GM19238 (cell line): Measurements from ENCODE around the gene STEAP4.
"Not testable (repeated sequence)": the region's sequence is repeated elsewhere in the genome, so short reads cannot be mapped to it uniquely, and the experiment has no call there.

Source experiments
- DNase-seq: peaks from one replicate; pipeline ENCODE4 v3.0.0; 2011; ENCODE audit warnings: low spot score; ENCODE audit not compliant: insufficient read length

STEAP4 gene

DNA sequence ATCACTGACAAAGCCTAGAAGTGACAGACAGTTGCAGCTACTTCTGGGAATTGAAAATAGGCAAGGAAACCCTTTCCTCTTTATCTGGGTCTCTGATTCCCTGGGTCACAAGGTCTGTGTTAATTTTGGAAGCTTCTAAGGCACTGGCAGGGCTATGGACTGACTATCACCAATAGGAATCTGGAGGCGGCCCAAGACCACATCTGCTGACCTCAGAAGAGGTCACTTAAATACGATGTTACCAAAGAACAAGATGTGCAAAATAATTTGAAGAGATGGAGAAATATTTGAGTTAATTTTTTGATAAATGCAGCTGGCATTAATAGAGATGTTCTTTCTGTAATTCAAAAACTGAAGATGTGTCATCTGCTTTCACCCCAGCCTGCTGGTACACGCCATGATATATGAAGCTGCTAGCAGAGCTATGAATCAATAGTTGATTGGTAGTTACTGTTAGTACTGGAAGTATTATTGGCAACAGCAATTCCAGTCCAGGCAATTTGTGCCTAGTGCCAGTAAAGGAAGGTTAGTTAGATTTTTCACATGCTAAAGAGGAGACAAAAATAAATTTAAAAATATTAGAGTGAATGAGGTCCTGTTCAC lies 5.5 kb upstream of the STEAP4 start:
- no peak for DNase-seq

DNA sequence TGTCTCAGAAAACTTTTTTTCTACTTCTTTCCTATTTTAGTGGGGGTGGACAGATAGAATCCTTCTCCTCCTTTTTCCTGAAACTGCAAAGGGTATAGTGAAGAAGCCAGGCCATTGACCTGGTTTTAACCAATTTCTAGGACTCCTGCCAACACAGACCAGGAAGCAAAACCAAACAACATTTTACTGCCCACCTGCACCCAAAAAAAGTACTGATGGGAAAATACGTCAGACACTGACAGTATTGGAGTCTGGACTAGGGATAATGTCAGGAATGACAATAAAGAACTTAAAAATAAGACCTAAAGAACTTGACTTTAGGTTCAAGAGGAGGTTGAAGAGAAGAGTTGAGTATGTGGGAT lies 5.0 kb upstream of the STEAP4 start:
- DNase-seq, result no peak

- DNase-seq, result no peak
Measured at GRCh38 chr7:88310956-88311674, 4.4 kb upstream of the STEAP4 start.

DNA sequence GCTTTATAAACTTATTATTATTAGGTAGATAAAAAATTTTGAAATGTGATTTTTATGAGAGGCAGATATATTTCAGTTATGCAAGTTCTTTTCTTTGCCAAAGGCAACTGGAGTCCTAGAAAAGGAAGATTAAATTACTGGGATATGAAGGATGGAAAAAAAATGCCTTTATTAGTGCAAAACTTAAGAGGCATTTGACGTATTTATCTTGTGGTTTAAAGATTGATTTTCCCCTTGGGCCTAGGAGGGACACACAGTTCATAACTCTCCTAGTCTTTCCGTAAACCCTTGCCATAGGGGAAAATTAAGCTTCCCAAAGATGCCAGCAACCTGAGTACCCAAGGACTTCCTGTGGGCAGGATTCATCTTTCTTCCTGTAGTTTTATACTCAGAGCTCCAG lies 3.1 kb upstream of the STEAP4 start:
- DNase-seq, result no peak

DNA sequence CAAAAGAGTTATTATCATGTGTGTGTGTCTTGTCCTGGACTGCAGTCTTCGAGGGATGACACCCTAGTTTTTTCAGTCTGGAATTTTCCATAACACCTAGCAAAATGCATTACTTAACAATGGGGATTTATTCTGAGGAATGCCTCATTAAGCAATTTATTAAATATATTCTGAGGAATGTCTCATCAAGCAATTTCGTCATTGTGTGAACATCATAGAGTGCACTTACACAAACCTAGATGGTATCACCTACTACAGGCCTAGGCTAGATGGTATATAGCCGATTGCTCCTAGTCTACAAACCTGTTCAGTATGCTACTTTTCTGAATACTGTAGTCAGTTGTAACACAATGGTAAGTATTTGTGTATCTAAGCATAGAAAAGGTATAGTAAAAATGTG lies 1.1 kb upstream of the STEAP4 start:
- DNase-seq, result no peak

GRCh38 chr7:88307412-88307811 lies 718 bp upstream of the STEAP4 start:
- DNase-seq, result no peak

GRCh38 chr7:88305044-88305443 lies 1.6 kb downstream of the STEAP4 start:
- DNase-seq, result no peak

- no peak for DNase-seq
Measured at GRCh38 chr7:88302486-88302885, 4.2 kb downstream of the STEAP4 start.

DNA sequence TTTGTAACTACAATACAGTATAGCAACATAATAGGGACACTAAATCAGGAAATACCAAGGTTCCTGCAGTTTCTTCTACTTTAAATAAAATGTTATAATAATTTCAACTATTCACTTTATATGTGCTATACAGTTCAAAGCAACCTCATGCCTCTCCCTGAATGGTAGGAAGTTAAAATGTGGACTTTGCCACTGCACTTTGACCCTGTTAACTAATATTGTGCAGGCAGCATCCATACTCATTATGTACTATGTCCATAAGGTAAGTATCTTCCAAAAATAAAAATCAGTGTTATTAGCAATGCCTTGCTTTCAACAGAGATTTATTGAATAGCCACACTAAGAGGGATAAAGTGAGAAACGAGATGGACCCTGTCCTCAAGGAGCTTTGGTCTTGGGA lies 4.8 kb downstream of the STEAP4 start:
- no peak for DNase-seq

GRCh38 chr7:88300401-88300945 lies 6.2 kb downstream of the STEAP4 start:
- no peak for DNase-seq

DNA sequence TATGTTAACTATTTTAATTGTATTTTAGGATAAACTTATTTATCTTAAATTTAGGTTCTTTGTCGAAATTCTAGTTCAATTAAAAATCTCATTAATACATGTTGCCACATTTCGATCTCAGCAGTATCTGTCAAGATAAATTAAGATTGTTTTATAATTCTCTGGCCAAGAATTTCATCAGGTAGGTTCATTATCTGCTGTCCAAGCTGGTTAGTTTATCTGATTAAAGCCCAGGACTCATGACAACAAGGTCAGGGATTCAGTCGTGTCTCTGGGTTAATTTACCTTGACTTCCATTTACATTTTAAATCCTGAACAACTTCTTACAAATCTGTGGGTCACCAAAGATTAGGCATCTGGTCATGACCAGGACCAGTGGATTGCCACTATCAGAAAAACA lies 7.6 kb downstream of the STEAP4 start:
- no peak for DNase-seq

DNA sequence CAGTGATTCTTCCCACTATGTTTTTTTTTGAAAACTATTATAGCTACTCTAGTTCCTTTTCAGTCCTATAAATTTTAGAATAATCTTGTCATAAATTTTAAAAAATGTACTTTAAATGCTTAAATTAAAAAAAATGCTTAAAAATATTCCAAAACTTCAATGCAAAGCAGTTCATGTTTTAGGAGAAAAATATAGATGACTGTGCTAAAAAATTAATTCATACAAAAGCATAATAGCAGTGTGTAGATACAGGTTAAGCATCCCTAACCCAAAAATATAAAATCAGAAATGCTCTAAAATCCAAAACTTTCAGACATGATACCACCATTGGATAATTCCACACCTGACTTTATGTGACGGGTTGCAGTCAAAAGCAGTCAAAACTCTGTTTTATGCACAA lies 12.8 kb downstream of the STEAP4 start:
- DNase-seq, result no peak

DNA sequence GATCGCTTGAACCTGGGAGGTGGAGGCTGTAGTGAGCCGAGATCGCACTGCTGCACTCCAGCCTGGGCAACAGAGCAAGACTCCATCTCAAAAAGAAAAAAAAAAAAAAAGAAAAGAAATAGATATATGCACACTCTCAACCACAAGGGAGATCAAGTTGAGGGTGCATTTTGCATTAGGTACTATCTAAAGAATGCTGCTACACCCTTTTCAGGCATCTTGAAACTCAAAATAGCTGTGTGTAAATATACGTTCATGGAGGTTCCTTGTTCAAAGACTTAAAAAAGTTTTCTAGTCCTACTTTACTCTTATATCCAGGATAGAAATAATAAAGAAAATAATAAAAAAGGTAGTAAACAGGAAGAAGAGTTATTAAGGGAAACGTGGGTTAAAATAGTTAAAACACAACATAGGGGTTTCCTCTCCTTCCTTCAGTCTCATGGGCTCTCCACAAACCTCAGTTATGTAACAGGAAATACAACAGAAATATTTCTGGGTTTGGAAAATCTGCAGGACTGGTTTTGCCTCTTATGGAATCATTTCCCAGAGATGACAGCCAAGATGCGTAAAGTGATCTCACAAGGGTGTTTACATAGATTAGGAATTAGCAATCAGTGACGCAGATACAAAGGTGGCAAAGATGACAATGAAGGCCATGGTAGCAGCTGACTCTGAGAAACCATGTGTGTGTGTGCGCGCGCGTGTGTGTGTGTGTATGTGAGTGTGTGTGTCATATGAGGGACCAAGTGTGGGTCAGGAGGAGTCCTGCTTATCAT lies 15.1 kb downstream of the STEAP4 start:
- DNase-seq, result no peak

DNA sequence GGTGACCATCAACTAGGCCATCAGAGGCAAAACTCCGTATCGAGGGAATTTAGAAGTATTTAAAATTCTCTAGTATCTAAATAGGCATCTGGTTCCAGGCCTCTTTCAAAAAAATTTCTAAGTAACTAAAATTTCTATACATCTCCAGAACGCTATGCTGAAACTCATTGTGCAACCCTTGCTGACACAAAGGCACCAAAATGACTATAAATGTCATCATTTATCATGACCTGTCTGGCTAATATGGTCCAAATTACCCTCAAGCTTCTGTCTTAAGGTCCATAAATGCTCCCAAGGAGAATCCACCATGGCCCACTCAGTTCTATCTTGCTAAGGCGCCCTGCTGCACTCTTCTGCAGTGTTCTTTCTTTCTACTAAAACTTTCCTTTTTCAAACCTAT lies 16.2 kb downstream of the STEAP4 start:
- no peak for DNase-seq

DNA sequence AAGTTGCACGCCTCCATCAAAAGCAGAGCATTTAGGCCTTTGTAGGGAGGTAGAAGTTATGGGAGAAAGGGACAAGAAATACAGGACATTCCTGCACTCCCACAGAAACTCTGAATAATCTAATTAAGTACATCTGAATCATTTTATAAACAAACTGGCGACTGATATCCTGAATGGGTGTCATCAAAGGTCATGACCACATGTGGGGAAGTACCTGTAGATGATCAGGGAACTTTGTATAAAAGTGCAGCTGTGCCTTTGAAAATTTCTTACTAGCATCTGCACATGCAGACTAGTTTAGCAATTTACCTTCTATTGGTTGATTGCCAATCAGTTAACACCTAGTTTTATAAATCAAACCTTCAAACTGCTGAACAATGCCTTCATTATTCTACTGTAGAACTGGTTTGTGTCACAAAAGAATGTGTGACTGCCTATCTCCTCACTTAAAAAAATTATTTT lies 17.1 kb downstream of the STEAP4 start:
- DNase-seq, result no peak

DNA sequence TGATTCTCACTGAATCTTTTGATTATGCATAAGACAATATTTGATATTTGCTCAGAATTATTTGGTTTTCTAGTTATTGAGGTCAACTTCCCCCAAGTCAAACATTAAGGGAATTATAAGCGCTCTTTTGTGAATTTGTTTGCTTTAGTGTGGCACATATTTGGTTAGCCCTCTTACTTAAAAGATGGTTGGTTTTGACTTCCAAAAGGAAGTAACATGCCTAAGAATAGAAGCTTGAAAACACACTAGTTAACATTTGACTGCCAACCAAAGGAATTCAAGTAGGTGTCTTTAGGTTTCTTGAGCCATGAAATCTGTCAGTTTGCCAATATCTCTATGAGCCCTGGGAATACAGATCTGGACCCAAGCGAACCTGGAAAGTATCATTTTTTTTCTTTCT lies 24.9 kb downstream of the STEAP4 start:
- DNase-seq, result no peak

GRCh38 chr7:88280801-88281200 lies 25.9 kb downstream of the STEAP4 start:
- no peak for DNase-seq

- no peak for DNase-seq
Measured at GRCh38 chr7:88279323-88279722, 27.4 kb downstream of the STEAP4 start.

- DNase-seq, result no peak
Measured at GRCh38 chr7:88278881-88279280, 27.8 kb downstream of the STEAP4 start.

GRCh38 chr7:88276605-88277153 lies 30.0 kb downstream of the STEAP4 start:
- DNase-seq, result no peak

DNA sequence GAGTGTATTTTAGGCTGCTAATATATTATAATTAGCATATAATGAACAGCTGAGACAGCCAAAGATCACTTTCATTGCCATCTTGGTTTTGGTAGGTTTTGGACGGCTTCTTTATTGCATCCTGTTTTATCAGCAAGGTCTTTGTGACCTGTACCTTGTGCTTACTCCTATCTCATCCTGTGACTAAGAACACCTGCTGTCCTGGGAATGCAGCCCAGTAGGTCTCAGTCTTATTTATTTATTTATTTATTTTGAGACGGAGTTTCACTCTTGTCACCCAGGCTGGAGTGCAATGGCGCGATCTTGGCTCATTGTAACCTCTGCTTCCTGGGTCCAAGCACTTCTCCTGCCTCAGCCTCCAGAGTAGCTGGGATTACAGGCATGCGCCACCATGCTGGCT lies 31.8 kb downstream of the STEAP4 start:
- DNase-seq, result not testable (repeated sequence)

- no peak for DNase-seq
Measured at GRCh38 chr7:88269586-88269985, 37.1 kb downstream of the STEAP4 start.
